IPS-18c (cell line): Measurements from ENCODE around the gene AKAP8L.
"Not testable (repeated sequence)": the region's sequence is repeated elsewhere in the genome, so short reads cannot be mapped to it uniquely, and the experiment has no call there.

Experiments
- H3K4me3 ChIP-seq: 2 replicates; pipeline ENCODE4 v1.7.0; 2013; ENCODE audit warnings: low read depth, mild to moderate bottlenecking, low read length, moderate library complexity; ENCODE audit not compliant: insufficient read depth
- H3K9me3 ChIP-seq: one replicate; pipeline ENCODE4 v1.6.1; 2013; ENCODE audit warnings: mild to moderate bottlenecking, low read length, moderate library complexity; ENCODE audit not compliant: control insufficient read depth, insufficient read depth

The AKAP8L gene

DNA sequence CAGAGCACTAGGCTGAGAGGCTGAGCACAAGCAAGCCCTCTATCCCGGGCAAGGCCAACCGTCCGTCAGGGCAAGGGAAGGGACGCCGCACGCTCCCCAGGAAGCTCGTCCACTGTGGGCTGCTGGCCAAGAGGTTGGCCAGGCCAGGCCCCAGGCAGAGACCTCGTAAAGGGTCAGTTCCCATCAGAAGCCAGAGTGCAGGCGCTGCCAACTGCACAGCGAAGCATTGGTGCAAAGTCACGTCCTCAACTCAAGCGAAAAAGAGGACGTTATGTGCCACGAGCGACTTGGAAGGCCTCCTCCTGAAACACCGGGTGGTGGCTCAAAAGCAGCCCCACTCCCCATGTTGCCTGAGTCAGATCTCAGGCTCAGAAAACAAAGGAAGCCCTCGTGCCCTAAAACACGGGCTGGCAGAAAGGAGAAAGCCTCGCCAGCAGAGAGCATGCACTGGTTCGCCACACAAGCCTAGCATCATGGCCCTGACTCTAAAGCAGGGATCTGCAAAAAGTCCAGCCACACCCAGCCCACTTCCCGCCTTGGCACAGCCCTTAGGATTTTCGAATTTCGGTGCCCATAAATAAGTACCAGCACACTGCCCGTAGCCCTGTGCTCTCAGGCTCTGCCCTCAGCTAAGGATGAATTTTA lies 43.9 kb downstream of the AKAP8L start:
- Histone ChIP-seq H3K9me3 (no peaks in the 10 kb centered on the region), H3K4me3 (no peak overlapping the region)

DNA sequence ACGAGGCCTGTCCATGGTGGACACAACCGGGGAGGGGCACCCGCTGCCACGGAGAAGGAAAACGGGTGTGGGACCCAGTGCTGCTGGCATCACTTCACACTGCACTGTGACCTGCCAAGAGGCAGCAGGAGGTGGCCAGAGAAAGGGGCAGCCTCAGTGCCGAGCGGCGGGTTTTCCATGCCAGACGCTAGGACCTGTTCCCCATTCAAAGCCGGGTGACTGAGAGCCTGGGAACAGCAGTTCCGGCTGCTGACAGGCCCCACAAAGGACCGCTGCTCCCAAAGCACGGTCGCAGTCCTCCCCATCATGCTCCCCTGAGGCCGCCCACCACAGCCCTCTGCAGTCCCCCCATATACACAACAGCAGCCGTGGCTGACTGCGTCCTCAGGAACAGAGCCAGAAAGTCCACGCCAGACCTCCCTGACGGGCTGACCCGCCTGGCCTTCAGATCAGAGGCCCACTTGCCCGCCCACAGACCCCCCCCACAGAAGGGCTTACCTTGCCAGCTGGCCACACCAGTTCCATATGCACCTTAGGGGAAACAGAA lies 44.6 kb downstream of the AKAP8L start:
- H3K4me3 ChIP-seq = no peak overlapping the region
- no peaks in the 10 kb centered on the region for H3K9me3 ChIP-seq

DNA sequence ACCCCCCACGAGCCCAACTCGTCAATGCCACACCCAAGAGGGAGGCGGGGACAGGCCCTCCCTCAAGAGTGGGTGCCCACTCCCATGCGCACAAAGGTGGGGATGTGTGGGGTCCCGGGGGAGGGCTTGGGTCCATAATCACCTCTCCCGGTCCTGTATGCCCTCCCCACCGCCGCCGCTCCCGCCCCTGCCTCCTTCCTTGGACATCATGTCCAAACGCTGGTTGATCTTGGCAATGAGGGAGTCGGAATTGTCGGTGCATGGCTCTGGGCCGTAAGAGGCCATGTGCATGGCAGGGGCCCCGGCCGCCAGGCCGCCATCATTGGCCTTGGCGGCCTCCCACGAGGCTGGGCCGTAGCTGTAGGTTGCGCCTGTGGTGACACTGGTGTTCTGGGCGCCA lies 45.1 kb downstream of the AKAP8L start:
- Histone ChIP-seq H3K9me3 (no peaks in the 10 kb centered on the region), H3K4me3 (no peak overlapping the region)

DNA sequence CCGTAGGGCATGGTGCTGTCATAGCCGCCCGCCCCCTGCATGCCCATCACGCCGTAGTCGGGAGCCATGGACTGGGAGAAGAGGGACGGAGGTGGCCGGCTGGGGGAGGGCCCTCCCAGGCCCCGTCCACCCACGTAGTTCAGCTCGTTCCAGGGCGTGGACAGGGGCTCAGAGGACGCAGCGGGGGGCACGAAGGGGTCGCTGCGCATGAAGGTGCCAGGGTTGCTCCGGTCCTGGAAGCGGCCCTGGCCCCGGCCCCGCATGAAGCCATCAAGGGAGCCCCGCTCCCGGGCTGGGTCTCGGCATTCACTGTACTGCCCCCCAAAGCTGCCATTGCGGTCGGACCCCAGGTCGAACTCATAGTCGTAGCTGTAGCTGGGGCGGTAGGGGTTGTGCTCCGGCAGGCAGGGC lies 45.9 kb downstream of the AKAP8L start:
- no peaks in the 10 kb centered on the region for H3K9me3 ChIP-seq
- H3K4me3 ChIP-seq = no peak overlapping the region

DNA sequence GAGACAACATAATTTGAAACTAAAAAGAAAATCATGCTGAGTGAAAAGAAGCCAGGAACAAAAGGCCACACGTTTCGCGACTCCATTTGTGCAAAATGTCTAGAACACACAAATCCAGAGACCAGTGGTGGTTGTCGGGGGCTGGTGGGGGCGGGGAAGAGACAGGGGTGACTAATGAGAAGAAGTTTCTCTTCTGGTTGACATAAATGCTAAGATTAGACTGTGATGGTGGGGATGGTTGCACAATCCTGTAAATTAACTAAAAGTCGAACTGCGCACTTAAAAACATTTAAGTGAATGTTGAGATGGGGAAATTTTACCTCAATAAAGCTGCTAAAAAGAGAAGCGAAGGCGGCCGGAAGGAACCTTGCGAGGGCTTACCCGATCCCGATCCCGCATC lies 46.3 kb downstream of the AKAP8L start:
- no peaks in the 10 kb centered on the region for H3K9me3 ChIP-seq
- H3K4me3 ChIP-seq = no peak overlapping the region

DNA sequence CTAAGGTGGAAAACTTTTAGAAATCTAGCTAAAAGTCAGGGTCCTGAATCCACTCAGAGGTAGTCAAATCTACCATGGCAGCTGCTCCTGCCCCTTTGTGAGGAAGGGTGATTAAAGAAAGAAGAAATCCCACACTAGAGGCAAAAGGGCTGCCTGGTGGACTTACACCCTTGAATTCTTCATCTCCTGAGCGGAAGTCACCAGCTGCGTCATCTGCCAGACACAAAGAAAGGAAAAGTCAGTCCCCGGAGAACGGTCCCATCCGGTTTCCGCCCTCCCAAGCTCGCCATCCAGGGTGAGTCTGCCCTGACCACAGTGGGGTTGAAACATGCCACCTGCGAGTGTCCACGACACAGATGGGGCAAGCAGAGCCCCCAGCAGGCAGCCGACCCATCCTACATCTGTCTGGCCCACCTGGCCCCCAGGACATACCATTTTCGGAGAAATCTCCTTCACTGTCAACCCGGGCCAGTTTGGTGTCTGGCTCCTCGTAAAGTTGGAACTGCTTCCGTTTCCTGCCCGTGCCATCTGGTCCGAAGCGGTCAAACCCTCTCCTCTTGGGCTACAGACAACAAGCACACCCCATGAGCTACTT lies 46.9 kb downstream of the AKAP8L start:
- Histone ChIP-seq H3K4me3 (no peak overlapping the region), H3K9me3 (no peaks in the 10 kb centered on the region)

DNA sequence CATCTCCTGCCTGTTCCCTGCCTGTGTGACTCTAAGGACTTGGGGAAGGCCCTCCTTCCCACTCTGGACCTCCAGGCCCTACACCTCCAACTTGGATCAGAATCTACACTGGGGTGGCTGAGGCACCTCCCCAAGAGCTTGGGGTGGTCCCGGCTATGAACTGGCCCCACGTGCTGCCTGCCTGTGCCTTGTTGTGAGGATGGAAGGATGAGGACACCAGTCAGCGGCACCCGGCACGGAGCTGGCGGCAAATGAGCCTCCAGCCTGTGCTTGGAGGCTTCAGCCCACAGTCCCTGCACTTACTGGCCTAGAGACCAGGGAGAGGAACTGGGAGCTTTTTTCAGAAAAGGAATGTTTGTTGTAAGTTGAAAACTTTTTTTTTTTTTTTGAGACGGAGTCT lies 47.7 kb downstream of the AKAP8L start:
- Histone ChIP-seq H3K4me3 (no peak overlapping the region), H3K9me3 (peaks cover 2% of the 10 kb centered on the region)

DNA sequence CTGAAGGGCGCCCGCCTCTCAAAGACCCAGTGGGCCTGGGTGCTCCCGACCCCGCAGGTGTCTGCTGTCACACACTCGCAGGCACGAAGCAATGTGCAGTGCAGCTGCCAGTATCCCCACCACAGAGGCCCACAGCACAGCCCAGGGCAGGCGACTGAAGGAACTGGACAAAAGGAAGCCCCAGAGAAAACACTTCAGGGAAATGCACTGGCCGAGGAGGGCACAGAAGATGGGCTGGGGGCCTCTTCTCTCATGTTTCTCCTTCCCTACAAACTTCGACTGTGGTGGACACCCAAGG lies 49.2 kb downstream of the AKAP8L start:
- peaks cover 2% of the 10 kb centered on the region for H3K9me3 ChIP-seq
- H3K4me3 ChIP-seq = no peak overlapping the region

DNA sequence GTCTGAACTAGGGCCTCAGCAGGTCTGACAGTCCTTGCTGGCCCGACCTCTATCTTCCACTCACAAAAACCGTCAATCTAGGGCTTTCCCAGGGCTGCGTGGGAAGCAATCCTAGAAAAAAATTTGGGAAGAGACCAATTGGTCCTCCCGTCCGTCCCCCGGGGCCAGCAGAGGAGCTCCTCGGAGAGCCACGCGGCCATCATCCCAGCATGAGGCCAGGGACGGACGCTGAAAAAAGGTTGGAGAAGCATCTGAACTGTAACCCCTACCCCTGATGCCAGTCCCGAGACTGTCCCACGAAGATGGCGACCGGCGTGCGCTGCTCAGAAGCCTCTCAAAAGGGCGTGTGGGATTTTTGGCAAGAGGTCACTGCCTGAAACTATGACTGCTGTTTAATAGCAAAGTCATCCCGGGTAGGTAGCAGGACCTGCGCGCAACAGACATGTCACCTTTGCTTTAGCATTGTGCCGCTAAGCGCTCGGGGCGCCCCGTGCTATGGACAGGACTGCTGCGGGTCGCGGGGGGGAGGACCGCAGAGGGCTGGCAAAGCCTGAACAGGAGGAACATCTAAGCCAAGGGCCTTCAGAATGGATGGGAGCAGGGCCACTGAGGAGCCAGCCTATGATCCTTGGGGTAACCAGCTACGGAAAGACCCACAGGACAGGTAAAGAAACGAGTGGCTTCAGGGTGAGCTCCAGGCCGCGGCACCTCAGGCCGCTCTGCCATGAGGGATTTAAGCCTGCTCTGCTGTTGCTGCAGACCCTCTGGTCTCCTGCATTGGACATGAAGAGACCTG lies 49.8 kb downstream of the AKAP8L start:
- Histone ChIP-seq H3K4me3 (no peak overlapping the region), H3K9me3 (peaks cover 2% of the 10 kb centered on the region)

DNA sequence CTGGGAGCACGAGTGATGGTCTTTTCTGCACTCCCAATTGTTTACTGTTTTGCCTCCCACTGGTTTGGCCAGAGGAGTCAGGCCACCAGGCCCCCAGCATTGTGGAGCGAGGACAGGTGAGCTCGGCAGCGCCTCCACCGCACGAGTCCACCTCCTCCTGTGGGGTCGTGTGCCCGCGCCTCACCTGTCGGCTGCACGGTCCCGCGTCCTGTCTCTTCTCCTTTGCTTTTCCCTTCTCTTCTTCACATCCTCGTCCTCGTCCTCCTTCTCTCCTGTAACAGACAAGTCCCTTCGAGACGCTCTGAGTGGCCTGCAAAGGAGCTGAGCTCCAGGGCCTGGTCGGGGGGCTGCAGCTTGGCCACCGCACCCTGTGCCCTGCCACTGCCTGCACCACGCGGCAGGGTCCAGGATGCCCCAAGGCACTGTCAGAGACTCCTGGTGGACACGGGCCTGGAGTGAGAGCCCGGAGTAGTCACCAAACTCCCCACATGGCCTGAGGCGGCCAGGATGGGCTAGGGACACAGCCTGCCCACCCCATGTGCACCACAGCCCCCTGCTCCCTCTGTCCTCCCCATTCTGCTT lies 50.6 kb downstream of the AKAP8L start:
- Histone ChIP-seq H3K9me3 (peaks cover 2% of the 10 kb centered on the region), H3K4me3 (no peak overlapping the region)

DNA sequence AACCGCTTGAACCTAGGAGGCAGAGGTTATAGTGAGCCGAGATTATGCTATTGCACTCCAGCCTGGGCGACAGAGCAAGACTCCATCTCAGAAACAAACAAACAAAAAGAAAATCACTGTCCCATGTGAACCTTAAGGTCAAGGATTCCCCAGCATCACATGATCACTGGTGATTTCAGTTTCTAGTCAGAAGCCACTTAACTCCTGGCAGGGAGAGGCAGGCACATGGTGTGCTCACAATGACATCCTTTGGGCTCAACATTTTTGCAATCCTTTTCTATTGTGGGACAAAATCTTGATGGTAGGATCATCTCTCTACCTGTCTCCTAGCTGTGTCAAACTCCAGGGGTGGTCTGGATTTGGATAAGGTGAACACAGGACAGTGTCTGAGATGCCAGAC lies 51.3 kb downstream of the AKAP8L start:
- Histone ChIP-seq H3K4me3 (no peak overlapping the region), H3K9me3 (peaks cover 2% of the 10 kb centered on the region)

DNA sequence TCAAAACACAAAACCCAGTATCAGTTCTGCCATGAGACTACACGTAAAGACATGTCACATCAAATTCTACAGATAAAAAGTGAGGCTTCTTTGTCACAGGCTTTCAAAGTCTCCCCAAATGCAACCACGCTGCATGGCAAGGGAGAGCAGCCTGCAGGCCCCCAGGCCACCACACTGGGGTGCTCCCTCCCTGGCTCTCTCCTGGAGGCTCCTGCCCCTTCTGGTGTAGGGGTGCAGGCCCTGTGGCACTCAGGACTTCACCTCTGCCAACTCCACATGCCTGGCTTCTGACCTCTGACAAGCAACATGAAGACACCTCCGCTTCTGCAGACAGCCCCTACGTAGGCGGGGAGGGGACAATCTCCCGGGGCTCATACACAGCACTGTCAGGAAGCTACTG lies 53.5 kb downstream of the AKAP8L start:
- no peak overlapping the region for H3K4me3 ChIP-seq

DNA sequence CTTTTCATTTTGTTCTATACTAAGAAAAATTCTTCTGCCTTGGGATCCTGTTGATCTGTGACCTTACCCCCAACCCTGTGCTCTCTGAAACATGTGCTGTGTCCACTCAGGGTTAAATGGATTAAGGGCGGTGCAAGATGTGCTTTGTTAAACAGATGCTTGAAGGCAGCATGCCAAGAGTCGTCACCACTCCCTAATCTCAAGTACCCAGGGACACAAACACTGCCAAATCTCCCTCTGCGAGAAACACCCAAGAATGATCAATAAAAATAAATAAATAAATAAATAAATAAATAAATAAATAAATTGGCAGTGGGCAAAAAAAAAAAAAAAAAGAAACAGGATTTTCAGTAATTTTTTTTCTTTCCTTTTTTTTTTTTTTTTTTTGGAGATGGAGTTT lies 55.0 kb downstream of the AKAP8L start:
- not testable (repeated sequence) for H3K9me3 ChIP-seq, H3K4me3 ChIP-seq

More for the DNA sequence above, 53.5 kb downstream of the AKAP8L start:
- peaks cover 2% of the 10 kb centered on the region for H3K9me3 ChIP-seq

DNA sequence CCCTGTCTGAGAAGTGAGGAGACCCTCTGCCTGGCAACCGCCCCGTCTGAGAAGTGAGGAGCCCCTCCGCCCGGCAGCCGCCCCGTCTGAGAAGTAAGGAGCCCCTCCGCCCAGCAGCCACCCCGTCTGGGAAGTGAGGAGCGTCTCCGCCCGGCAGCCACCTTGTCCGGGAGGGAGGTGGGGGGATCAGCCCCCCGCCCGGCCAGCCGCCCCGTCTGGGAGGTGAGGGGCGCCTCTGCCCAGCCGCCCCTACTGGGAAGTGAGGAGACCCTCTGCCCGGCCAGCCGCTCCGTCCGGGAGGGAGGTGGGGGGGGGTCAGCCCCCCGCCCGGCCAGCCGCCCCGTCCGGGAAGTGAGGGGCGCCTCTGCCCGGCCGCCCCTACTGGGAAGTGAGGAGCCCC lies 55.7 kb downstream of the AKAP8L start:
- not testable (repeated sequence) for H3K9me3 ChIP-seq, H3K4me3 ChIP-seq

DNA sequence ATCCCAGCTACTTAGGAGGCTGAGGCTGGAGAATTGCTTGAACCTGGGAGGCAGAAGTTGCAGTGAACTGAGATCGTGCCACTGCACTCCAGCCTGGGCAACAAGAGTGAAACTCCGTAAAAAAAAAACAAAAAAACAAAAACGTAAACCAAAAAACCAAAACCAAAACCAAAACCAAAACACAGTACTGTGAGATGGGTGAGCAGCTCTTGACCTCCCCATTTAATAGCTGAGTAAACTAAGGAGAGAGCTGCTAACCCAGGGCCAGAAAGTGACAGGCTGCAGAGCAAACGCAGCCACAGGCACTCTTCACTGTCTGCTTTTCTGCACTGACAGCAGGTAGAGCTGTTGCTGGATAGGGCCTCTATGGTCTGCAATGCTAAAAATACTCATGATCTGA lies 58.8 kb downstream of the AKAP8L start:
- H3K9me3 ChIP-seq, H3K4me3 ChIP-seq: not testable (repeated sequence)

DNA sequence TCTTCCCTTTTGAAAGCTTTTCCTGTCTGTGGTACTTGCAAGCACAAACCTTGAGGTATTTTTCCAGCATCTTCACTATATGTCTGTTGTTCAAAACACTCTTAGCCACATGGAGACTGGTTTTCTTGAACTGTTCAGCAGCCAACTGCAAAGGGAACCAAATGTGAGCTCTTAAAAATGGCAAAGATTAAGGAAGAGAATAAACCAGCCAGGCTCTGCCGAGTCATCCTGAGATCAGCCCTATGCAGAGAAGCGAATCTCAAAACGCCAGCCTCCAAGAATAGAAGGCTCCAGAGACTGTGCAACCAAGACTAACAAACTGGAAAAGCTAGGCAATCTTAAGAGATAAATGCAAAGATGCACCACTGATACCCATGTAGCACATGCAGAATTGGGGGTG lies 59.9 kb downstream of the AKAP8L start:
- no peaks in the 10 kb centered on the region for H3K9me3 ChIP-seq
- no peak overlapping the region for H3K4me3 ChIP-seq

DNA sequence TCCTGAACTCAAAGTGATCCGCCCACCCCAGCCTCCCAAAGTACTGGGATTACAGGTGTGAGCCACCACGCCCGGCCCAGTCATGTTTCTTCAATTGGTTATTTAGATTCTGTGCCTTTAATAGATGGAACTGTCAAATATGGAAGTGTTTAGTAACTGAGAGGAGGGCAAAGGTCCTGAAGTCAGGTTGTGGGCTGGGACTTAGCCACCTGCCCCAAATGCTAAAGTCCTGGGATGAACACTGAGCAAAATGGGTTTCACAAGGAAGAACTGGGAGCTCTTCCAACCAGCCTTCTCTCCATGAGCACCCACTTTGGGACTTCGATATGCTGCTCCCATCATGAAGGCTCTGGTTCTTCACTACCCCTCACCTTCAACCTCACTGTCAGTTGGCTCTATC lies 60.9 kb downstream of the AKAP8L start:
- Histone ChIP-seq H3K9me3 (no peaks in the 10 kb centered on the region), H3K4me3 (no peak overlapping the region)
